GM21447 (cell line): ENCODE measurements around the gene MYO6.

Source experiments
- ATAC-seq: cut with Tn5 transposase; IDR thresholded peaks from one replicate; pipeline ENCODE4 v1.9.1; 2021; ENCODE audit not compliant: unreplicated experiment

Gene MYO6

GRCh38 chr6:75940564-75940963 lies 191.5 kb downstream of the MYO6 start:
- ATAC-seq, result no peak

- ATAC-seq, result no peak
These were observed 192.5 kb downstream of the MYO6 start for GRCh38 chr6:75941509-75941908.

- no peak for ATAC-seq
These were observed 194.3 kb downstream of the MYO6 start for GRCh38 chr6:75943381-75943780.

GRCh38 chr6:75946146-75946831 lies 197.2 kb downstream of the MYO6 start:
- peak; percentile 69 for ATAC-seq

GRCh38 chr6:75947935-75948334 lies 198.9 kb downstream of the MYO6 start:
- no peak for ATAC-seq

- no peak for ATAC-seq
These were observed 203.1 kb downstream of the MYO6 start for GRCh38 chr6:75952128-75952527.

- ATAC-seq, result no peak
These were observed 214.5 kb downstream of the MYO6 start for GRCh38 chr6:75963569-75963968.

- ATAC-seq, result no peak
These were observed 219.1 kb downstream of the MYO6 start for GRCh38 chr6:75968143-75968542.
